Endothelial cell (in vitro differentiated cells): Measurements from ENCODE around the gene PLCB1. TPM values are rescaled to one million over a fixed set of nuclear protein-coding genes. Genes with fewer than 3 reads are reported as not detected.

ENCODE experiments used
- DNase-seq: peaks from one replicate; pipeline ENCODE4 v3.0.0; 2021; ENCODE audit warnings: low spot score
- H3K27ac Mint-ChIP-seq: one replicate; pipeline ENCODE4 v1.8.0; 2021; ENCODE audit warnings: mixed read lengths, inconsistent platforms; ENCODE audit not compliant: unreplicated experiment
- H3K27me3 Mint-ChIP-seq: one replicate; pipeline ENCODE4 v1.8.0; 2021; ENCODE audit warnings: mild to moderate bottlenecking, moderate library complexity, mixed read lengths, inconsistent platforms; ENCODE audit not compliant: unreplicated experiment
- H3K36me3 Mint-ChIP-seq: one replicate; pipeline ENCODE4 v1.8.0; 2021; ENCODE audit warnings: mild to moderate bottlenecking, low read depth, mixed read lengths, inconsistent platforms; ENCODE audit not compliant: unreplicated experiment
- H3K4me1 Mint-ChIP-seq: one replicate; pipeline ENCODE4 v1.8.0; 2021; ENCODE audit warnings: mild to moderate bottlenecking, mixed read lengths, inconsistent platforms; ENCODE audit not compliant: unreplicated experiment
- H3K4me3 Mint-ChIP-seq: one replicate; pipeline ENCODE4 v1.8.0; 2021; ENCODE audit warnings: mild to moderate bottlenecking, mixed read lengths, inconsistent platforms; ENCODE audit not compliant: unreplicated experiment
- H3K9me3 Mint-ChIP-seq: one replicate; pipeline ENCODE4 v1.8.0; 2021; ENCODE audit warnings: mixed read lengths, inconsistent platforms; ENCODE audit not compliant: unreplicated experiment
- long read RNA-seq: library from polyadenylated mRNA; unstranded; transcript quantifications from one replicate; pipeline ENCODE4 v2.0.0, GENCODE V29; 2020; ENCODE audit not compliant: unreplicated experiment
- total RNA-seq: library from RNA; stranded (reverse); fragmentation: NEBNext Ultra II Directional; extraction: Animal tissue kit (Norgen Biotek cat#: 25700); gene quantifications from one replicate; pipeline ENCODE4 v1.2.1, GENCODE V29; 2021; ENCODE audit not compliant: unreplicated experiment
- TF ChIP-seq, protein P1 (sequence below): fragments of 200-600 bp; sonication (generic); IDR thresholded peaks from one replicate; pipeline ENCODE4 v1.5.0; 2021; ENCODE audit warnings: antibody characterized with exemption; ENCODE audit not compliant: unreplicated experiment

PLCB1 gene
- 8.1 TPM for total RNA-seq
- long read RNA-seq, partial matches to known transcripts = 1 of 2 reads
- long read RNA-seq, other reads (novel, unspliced or antisense) = 1 of 2 reads

DNA sequence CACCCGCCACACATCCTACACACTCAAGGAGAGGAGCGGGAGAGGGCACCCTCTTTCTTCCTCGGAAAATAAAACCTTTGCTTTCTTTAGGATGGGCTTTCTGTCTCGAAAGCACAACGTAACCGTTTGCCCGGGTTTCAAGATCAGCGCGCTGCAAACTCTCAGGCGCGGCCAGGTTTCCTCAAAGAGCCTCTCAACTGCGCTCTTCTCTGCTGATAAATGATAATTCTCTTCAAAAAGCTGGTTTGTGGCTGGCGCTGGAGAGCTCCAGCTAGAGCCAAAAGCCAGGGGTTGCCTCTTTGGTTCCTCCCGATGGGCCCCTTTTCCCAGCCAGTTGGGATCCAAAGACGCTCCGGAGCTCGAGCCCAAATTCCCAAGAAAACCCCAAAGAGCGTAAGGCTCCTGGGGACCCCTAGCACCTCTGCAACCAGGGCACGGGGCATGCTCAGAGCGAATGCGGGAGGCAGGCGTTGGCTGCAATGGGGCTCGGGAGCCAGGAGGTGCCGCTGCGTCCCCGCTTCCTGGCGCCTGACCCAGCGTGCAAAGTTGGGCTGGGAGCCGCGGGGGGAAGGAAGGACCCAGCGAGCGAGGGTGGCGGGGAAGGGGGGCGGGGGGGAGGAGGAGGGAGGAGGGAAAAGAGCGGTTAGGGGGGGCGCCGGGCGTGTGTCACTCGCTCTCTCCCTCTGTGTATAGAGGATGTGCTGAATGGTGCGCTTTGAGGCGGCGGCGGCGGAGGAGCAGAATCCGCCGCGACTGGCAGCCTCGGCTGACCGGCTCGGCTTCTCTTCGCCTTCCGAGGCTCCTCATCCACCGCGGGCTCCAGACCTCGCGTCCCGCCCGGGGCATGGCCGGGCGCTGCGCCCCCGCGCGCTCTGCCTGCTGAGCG, at the start of gene PLCB1:
TSS of gene PLCB1 (plus strand) at position 669 of the 886 bp plus-strand sequence. CDS start 386 bp downstream, outside the sequence.
- Mint-ChIP-seq H3K4me1 (no peaks in the 10 kb centered on the region), H3K27ac (no peak within 1 kb of the TSS), H3K27me3 (peaks cover 3% of the 10 kb centered on the region), H3K36me3 (no peaks in the 10 kb centered on the region), H3K4me3 (peak within 1 kb of the TSS; percentile 84), H3K9me3 (no peaks in the 10 kb centered on the region)
- peak; percentile 86 for DNase-seq
- TF ChIP-seq, protein P1, sequence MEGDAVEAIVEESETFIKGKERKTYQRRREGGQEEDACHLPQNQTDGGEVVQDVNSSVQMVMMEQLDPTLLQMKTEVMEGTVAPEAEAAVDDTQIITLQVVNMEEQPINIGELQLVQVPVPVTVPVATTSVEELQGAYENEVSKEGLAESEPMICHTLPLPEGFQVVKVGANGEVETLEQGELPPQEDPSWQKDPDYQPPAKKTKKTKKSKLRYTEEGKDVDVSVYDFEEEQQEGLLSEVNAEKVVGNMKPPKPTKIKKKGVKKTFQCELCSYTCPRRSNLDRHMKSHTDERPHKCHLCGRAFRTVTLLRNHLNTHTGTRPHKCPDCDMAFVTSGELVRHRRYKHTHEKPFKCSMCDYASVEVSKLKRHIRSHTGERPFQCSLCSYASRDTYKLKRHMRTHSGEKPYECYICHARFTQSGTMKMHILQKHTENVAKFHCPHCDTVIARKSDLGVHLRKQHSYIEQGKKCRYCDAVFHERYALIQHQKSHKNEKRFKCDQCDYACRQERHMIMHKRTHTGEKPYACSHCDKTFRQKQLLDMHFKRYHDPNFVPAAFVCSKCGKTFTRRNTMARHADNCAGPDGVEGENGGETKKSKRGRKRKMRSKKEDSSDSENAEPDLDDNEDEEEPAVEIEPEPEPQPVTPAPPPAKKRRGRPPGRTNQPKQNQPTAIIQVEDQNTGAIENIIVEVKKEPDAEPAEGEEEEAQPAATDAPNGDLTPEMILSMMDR = peak; percentile 71

DNA sequence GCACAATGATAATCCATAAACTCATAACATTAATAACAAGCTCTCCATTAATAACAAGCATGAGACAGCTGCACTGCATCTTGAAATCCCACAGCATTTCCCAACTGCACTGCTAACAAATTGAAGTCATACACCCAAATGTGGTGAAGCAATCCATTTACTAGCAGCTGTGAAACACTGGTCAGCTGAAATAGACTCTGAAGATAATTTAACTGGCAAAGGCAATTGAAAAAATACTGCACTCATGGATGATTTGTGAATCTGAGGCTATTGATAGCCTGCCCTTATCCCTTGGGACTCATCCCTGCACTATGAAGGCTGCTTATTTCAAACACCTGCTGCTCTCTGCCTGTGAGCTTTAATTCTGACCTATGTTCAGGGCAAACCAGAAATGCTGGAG, 49.1 kb upstream of the PLCB1 start:
- no peak overlapping the region for H3K27ac Mint-ChIP-seq
- no peaks in the 10 kb centered on the region for H3K9me3 Mint-ChIP-seq
- H3K36me3 Mint-ChIP-seq = no peaks in the 10 kb centered on the region
- no peaks in the 10 kb centered on the region for H3K27me3 Mint-ChIP-seq
- TF ChIP-seq, protein P1 = no peak
- H3K4me3 Mint-ChIP-seq = no peak overlapping the region
- no peaks in the 10 kb centered on the region for H3K4me1 Mint-ChIP-seq
- DNase-seq = no peak

DNA sequence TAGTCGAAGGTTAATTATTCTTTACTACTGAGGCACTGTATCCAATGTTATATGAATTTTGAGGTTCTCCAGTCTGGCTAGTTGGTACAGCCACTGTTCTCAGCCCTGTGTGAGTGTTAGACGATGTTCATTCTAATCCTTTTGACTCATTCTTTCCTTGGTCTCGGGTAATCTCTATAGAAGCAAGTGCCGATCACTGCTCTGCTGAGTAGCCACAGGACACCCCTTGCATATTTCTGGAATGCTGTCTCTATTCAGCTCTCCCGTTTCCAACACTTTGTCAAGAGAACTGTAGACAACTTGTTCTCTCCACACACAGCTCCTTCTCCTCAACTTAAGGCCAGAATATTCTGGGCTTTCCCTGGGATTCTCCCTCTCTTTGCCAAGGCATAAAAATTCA, 42.4 kb upstream of the PLCB1 start:
- H3K27me3 Mint-ChIP-seq = peaks cover 2% of the 10 kb centered on the region
- H3K36me3 Mint-ChIP-seq = no peaks in the 10 kb centered on the region
- H3K4me1 Mint-ChIP-seq = no peaks in the 10 kb centered on the region
- DNase-seq = no peak
- TF ChIP-seq, protein P1 = no peak
- H3K9me3 Mint-ChIP-seq = no peaks in the 10 kb centered on the region
- no peak overlapping the region for H3K27ac Mint-ChIP-seq
- no peak overlapping the region for H3K4me3 Mint-ChIP-seq

DNA sequence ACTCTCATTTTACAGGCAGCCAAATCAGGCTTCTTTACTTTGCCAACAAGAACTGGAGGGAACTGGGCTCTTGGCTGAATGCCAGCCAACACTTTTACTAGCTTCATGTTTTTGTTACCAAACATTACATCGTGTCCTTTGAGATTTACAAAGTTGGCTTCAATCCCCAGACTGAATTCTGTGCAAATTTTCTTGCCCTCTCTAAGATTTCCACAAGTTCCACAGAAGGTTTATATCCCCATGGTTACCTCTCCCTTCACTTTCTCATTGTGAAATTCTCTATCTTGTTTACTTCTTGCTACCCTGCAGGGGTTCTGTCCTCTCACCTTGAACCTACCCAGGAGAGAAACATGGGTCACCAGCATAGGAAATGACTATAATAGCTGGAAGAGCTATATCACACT, 37.6 kb upstream of the PLCB1 start:
- TF ChIP-seq, protein P1 = no peak
- H3K27me3 Mint-ChIP-seq = peaks cover 2% of the 10 kb centered on the region
- no peaks in the 10 kb centered on the region for H3K36me3 Mint-ChIP-seq
- no peaks in the 10 kb centered on the region for H3K9me3 Mint-ChIP-seq
- H3K4me3 Mint-ChIP-seq = no peak overlapping the region
- DNase-seq = no peak
- H3K4me1 Mint-ChIP-seq = no peaks in the 10 kb centered on the region
- no peak overlapping the region for H3K27ac Mint-ChIP-seq

DNA sequence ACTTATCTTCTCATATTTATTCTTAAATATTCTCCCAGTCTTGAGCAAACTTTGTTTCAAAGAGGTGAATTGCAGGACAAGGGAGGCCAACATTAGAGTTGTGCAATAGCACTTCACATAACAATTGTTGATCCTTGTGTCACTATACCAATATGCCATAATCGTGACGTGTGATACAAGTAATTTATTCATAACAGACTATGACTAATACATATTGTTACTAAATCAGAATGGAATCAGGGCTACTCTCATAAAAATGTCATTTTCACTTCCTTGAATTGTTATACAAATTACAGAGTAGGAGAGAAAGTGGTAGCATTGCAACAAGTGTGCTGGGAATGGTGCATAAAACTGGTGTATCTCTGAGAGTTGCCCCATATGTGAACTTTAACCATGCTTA, 37.2 kb upstream of the PLCB1 start:
- DNase-seq = no peak
- Mint-ChIP-seq H3K27me3 (peaks cover under 1% of the 10 kb centered on the region), H3K4me3 (no peak overlapping the region), H3K27ac (no peak overlapping the region), H3K4me1 (no peaks in the 10 kb centered on the region), H3K36me3 (no peaks in the 10 kb centered on the region), H3K9me3 (no peaks in the 10 kb centered on the region)
- TF ChIP-seq, protein P1 = no peak
